HUES64 (cell line): ENCODE results near the gene DIPK1A.

Experiments
- H3K27ac ChIP-seq: 2 replicates; pipeline ENCODE4 v1.7.0; 2013; ENCODE audit warnings: low read depth, low read length, inconsistent platforms
- H3K27me3 ChIP-seq: 2 replicates; pipeline ENCODE4 v1.6.1; 2013; ENCODE audit warnings: mild to moderate bottlenecking, low read length; ENCODE audit not compliant: insufficient read depth
- H3K36me3 ChIP-seq: 2 replicates; pipeline ENCODE4 v1.6.1; 2013; ENCODE audit warnings: mild to moderate bottlenecking, low read length; ENCODE audit not compliant: insufficient read depth
- H3K4me1 ChIP-seq: 2 replicates; pipeline ENCODE4 v1.6.1; 2013; ENCODE audit warnings: mild to moderate bottlenecking, low read length, moderate library complexity; ENCODE audit not compliant: insufficient read depth
- H3K4me3 ChIP-seq: 2 replicates; pipeline ENCODE4 v1.5.1; 2013; ENCODE audit warnings: mild to moderate bottlenecking, low read length, moderate library complexity
- H3K9ac ChIP-seq: 2 replicates; pipeline ENCODE4 v1.6.1; 2013; ENCODE audit warnings: mild to moderate bottlenecking, low read depth, low read length
- H3K9me3 ChIP-seq: 2 replicates; pipeline ENCODE4 v1.6.1; 2013; ENCODE audit warnings: low read depth, low read length; ENCODE audit not compliant: insufficient read depth
- WGBS: fragments of 150-250, 120-280 bp; methylation state at CpG from one replicate; pipeline ENCODE4 v1.1.7; 2013; ENCODE audit warnings: missing lambda C conversion rate; 5-methylcytosine and 5-hydroxymethylcytosine counted together

Gene DIPK1A

DNA sequence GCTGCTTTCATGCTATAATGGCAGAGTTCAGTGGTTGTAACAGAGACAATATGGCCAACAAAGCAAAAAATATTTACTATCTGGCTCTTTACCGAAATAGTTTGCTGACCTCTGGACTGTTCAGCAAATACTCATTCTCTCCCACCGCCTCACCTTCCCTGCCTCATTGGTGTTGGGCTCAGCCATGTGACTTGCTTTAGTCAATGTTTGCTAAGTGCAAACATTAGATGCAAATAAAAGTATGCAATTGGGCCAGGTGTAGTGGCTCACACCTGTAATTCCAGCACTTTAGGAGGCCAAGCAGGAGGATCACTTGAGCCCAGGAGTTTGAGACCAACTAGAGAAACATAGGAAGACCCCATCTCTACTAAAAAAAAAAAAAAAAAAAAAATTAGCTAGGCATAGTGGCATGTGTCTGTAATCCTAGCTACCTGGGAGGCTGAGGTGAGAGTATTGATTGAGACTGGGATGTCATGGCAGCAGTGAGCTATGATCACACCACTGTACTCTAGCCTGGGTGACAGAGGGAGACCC lies 74.3 kb downstream of the DIPK1A start:
- Histone ChIP-seq H3K9me3 (peaks cover 11% of the 10 kb centered on the region), H3K27ac (no peak overlapping the region), H3K27me3 (no peaks in the 10 kb centered on the region), H3K4me3 (no peak overlapping the region), H3K36me3 (no peaks in the 10 kb centered on the region), H3K9ac (no peak overlapping the region), H3K4me1 (no peaks in the 10 kb centered on the region)
- WGBS: 100% methylated on average over 2 of the region's 2 CpGs

DNA sequence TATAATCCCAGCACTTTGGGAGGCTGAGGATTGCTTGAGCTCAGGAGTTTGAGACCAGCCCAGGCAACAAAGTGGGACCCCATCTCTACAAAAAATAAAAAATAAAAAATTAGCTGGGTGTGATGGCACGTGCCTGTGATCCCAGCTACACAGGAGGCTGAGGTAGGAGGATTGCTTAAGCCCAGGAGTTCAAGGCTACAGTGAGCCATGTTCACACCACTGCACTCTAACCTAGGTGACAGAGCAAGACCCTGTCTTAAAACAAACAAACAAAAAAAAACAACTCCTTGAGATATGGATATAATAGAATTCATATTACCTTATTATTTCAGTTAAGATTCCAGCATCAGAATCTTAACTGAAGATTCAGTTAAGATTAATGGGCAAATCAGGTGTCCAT lies 77.1 kb downstream of the DIPK1A start:
- 92% methylated on average over 1 of the region's 1 CpG for WGBS
- Histone ChIP-seq H3K27me3 (no peaks in the 10 kb centered on the region), H3K36me3 (no peaks in the 10 kb centered on the region), H3K4me3 (no peak overlapping the region), H3K4me1 (no peaks in the 10 kb centered on the region), H3K9ac (no peak overlapping the region), H3K9me3 (no peaks in the 10 kb centered on the region), H3K27ac (no peak overlapping the region)

DNA sequence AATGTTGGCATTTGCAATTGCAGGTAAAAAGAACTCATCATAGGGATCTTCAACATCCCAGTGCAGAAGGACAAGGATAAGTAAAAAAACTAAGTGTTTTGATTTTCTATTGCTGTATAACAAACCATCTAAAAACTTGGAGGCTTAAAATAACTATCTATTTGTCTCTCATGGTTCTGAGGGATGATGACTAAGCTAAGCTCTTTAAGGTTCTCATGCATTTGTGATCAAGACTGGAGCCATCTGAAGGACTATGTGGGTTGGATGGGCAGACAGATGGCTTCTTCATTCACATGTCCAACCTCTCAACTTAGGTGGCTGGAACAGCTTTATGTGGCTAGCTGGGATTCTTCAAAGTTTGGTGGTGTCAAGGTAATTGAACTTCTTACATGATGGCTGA lies 78.0 kb downstream of the DIPK1A start:
- Histone ChIP-seq H3K27ac (no peak overlapping the region), H3K4me3 (no peak overlapping the region), H3K36me3 (no peaks in the 10 kb centered on the region), H3K4me1 (no peaks in the 10 kb centered on the region), H3K9ac (no peak overlapping the region), H3K9me3 (no peaks in the 10 kb centered on the region), H3K27me3 (no peaks in the 10 kb centered on the region)

DNA sequence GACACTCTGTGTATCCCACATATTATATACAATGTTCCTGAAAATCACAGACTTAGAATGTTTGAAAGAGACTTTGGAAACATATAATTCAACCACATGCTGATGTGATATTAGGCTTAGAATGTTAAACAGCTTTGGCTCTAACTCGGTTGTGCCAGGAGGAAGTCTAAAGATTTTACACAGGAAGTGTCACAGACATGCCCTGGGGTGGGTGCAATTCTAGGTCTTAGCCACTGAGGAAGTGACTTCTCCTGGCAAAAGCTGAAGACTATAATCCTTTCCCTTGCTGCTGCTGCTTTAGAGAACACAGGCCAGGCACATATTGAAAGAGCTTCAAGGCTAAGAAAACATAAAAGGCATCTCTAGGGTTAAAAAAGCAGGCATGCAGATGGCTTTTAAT lies 78.4 kb downstream of the DIPK1A start:
- H3K27me3 ChIP-seq: no peaks in the 10 kb centered on the region
- no peaks in the 10 kb centered on the region for H3K36me3 ChIP-seq
- WGBS: 72% methylated on average over 1 of the region's 1 CpG
- H3K9me3 ChIP-seq: no peaks in the 10 kb centered on the region
- H3K27ac ChIP-seq: no peak overlapping the region
- no peak overlapping the region for H3K4me3 ChIP-seq
- no peaks in the 10 kb centered on the region for H3K4me1 ChIP-seq
- no peak overlapping the region for H3K9ac ChIP-seq

DNA sequence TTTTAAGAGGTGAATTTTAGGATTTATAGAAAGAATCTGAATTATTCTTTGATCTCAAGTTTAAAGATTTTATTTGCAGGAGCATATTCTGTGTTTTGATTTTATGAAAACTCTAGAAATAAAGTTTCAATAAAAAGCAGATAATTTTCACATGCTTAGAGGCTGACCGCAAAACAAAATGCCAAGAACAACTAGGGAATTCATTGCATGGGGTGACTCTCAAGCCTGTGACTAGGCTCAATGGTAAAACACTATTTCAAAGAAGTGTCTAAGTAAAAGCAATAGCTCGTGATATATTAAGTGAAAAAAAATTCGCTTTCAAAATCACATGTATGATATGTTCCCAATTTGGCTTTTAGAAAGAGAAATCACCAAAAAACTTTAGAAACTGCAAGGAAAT lies 79.9 kb downstream of the DIPK1A start:
- Histone ChIP-seq H3K27me3 (no peaks in the 10 kb centered on the region), H3K9me3 (no peaks in the 10 kb centered on the region), H3K4me3 (no peak overlapping the region), H3K9ac (no peak overlapping the region), H3K4me1 (peaks cover 8% of the 10 kb centered on the region; the same call in 1 of the 2 replicates), H3K36me3 (no peaks in the 10 kb centered on the region), H3K27ac (no peak overlapping the region)
- WGBS: 100% methylated on average over 3 of the region's 3 CpGs

DNA sequence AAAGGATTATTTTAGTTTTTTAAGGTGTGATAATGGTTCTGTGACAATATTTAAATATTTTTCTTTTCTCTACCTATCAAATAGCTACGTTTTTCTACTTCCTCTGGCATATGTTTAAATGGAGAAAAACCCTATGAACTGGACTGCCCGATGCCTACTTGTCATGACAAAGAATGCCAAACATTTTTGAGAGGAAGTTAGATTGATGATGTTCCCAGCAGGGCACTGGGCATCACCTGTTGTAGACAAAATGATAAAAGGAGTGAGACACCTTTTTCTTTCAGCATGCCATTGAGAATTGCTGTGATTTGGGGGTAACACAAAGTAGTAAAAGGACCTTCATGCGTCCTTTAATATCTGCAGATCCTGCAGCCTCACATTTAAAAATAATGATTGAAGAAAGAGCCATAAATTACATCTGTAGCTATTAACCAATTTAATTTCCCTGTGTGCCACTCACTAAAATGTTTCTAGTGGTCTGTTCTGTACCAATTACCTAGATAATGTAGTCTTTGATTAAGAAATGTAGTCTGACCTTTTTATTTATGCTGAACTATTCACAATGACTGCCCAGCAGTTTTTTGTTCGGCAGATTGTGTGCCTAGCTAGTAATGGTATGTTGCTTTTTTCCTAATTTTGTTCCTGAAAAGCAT lies 81.8 kb downstream of the DIPK1A start:
- Histone ChIP-seq H3K4me3 (no peak overlapping the region), H3K27ac (no peak overlapping the region), H3K4me1 (peaks cover 8% of the 10 kb centered on the region; the same call in 1 of the 2 replicates), H3K9ac (no peak overlapping the region), H3K9me3 (no peaks in the 10 kb centered on the region), H3K27me3 (no peaks in the 10 kb centered on the region), H3K36me3 (no peaks in the 10 kb centered on the region)
- whole genome bisulfite sequencing: 87% methylated on average over 4 of the region's 4 CpGs

DNA sequence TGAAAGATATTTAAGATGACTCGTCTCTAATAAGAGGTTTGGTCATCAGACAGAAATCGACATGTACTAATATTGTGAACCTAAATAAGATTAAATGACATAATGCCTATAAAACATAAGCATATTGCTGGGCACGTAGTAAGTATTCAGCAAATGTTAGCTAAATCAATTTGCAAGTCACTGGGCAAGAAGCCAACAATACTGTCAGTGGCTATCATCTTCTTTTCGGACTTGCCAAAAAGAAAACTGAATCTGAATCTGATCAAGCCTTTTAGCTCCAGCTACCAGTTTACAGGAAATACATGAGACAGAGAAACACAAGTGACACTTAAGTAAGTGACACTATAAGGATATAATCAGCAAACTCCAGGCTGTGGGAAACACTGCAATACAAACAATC lies 83.5 kb downstream of the DIPK1A start:
- Histone ChIP-seq H3K36me3 (no peaks in the 10 kb centered on the region), H3K4me3 (no peak overlapping the region), H3K27ac (no peak overlapping the region), H3K27me3 (no peaks in the 10 kb centered on the region), H3K9ac (no peak overlapping the region), H3K4me1 (peaks cover 8% of the 10 kb centered on the region; the same call in 1 of the 2 replicates), H3K9me3 (no peaks in the 10 kb centered on the region)
- 96% methylated on average over 3 of the region's 4 CpGs for WGBS

DNA sequence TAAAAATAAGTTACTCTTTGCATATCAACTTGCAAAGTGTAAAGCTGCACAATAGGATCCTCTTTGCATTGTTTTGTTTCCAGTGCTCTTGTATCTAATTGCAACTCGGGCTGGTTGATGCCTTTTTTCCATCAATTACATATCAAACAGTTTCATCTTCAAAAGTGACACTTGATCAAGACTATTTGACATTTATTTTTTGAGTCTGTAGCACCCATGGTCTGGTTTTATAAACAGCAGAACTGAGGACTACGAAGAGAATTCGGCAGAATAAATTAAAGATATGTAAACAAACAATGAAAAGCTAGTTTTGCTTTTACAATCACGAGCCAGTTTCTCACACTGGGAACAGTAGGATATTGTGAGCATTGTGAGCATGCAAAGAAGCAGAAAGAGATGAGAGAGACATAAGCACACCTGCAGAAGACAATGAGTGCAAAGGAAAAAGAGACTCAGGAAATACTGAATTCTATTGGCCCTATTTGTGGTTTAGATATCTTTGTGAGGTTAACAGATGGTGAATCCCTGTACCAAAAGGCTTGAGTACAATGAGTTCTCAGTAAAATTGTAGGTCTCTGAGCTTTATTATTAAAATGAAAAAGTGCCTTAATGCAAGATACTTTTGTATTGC lies 84.1 kb downstream of the DIPK1A start:
- H3K36me3 ChIP-seq: no peaks in the 10 kb centered on the region
- 84% methylated on average over 4 of the region's 4 CpGs for WGBS
- H3K27me3 ChIP-seq: no peaks in the 10 kb centered on the region
- 0 out of 2 replicates have a peak overlapping the region, but pooled peaks have one; percentile 25 for H3K27ac ChIP-seq
- peaks cover 8% of the 10 kb centered on the region; the same call in 1 of the 2 replicates for H3K4me1 ChIP-seq
- H3K4me3 ChIP-seq: no peak overlapping the region
- no peak overlapping the region for H3K9ac ChIP-seq
- no peaks in the 10 kb centered on the region for H3K9me3 ChIP-seq

DNA sequence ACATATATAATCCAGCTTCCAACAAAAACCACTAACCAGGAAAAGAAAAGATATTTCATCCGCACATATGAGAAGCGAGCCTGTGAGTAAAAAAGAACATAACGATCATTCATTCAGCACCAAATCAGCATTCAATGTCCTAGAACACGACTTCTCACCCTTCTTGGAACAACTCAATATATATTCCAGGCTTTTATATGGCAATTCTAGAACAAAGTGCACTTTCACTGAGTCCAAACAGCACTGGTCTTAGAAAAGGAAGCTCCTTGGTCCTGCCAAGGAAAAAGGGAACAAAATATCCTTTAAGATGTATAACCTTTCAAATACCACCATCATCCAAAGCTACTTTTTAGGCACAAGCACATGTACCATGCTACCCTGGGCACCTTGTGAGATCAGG lies 84.9 kb downstream of the DIPK1A start:
- WGBS: 92% methylated on average over 4 of the region's 4 CpGs
- H3K27ac ChIP-seq: no peak overlapping the region
- no peak overlapping the region for H3K4me3 ChIP-seq
- H3K27me3 ChIP-seq: no peaks in the 10 kb centered on the region
- no peak overlapping the region for H3K9ac ChIP-seq
- H3K9me3 ChIP-seq: no peaks in the 10 kb centered on the region
- no peaks in the 10 kb centered on the region for H3K36me3 ChIP-seq
- H3K4me1 ChIP-seq: peaks cover 8% of the 10 kb centered on the region; the same call in 1 of the 2 replicates

DNA sequence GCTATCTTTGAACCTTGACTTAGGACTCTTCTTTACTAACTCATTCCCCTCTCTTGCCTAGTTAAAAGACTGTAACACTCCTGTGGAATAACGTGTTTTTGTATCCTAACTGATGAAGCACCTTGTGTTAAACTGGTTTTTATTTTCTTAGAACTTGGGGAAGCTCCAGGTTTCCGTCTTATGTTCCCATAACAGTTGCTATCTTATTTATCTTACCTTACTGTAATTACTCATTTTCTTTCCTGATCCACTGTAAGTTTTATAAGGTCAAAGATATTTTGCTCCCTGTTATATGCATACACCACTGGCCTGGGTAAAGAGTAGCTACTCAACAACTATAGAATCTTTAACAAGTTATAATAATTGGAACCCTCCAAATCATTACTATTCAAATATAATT lies 86.3 kb downstream of the DIPK1A start:
- Histone ChIP-seq H3K4me3 (no peak overlapping the region), H3K9me3 (no peaks in the 10 kb centered on the region), H3K36me3 (no peaks in the 10 kb centered on the region), H3K27ac (no peak overlapping the region), H3K4me1 (peaks cover 8% of the 10 kb centered on the region; the same call in 1 of the 2 replicates), H3K27me3 (no peaks in the 10 kb centered on the region), H3K9ac (no peak overlapping the region)
- 92% methylated on average over 2 of the region's 2 CpGs for WGBS

DNA sequence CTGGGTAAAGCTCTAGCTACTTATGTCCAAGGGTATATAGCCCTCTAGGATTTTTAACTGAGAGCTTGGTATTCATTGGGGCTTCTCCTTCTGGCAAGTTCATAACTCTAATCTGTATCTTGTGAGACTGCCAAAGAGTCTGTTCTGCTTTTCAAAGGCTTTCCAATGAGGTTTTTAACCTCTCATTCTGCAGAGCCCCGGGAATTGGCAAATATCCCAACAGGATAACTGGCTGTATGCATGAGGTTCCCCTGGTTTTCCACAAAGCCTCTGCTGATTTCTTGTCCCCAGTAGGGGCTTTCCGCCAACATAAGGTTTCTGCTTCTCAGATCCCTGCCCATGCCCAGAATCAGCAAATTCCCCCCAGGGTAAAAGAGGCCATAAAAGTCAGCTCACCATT lies 88.5 kb downstream of the DIPK1A start:
- H3K36me3 ChIP-seq: no peaks in the 10 kb centered on the region

More for the DNA sequence above, 88.5 kb downstream of the DIPK1A start:
- 91% methylated on average over 2 of the region's 2 CpGs for WGBS
- no peaks in the 10 kb centered on the region for H3K27me3 ChIP-seq
- no peak overlapping the region for H3K27ac ChIP-seq
- peaks cover 8% of the 10 kb centered on the region; the same call in 1 of the 2 replicates for H3K4me1 ChIP-seq
- H3K9ac ChIP-seq: no peak overlapping the region
- H3K9me3 ChIP-seq: no peaks in the 10 kb centered on the region
- no peak overlapping the region for H3K4me3 ChIP-seq
